K562 (cell line): Measurements from ENCODE around the gene RAD23B. TPM values are rescaled to one million over a fixed set of nuclear protein-coding genes. Genes with fewer than 3 reads are reported as not detected.

Experiments
- ATAC-seq: fragments of 200-7000 bp; cut with Tn5 transposase; 3 replicates; pipeline ENCODE4 v1.9.1; 2020; ENCODE audit warnings: moderate library complexity
- BruUV-seq: library from RNA; stranded (reverse); fragments of 400-500 nt; replicated peaks from 2 replicates; lab custom pipeline; 2021; lab: Mats Ljungman, UMichigan
- CTCF ChIA-PET: fragments of 300-600 bp; formaldehyde crosslinking; extraction: SDS; loops from one replicate; lab custom pipeline; 2021; ENCODE audit warnings: low intra/inter-chr PET ratio; lab: Yijun Ruan, JAX
- POLR2A ChIA-PET: fragments of 300-600, 350-650 bp; sonication (Branson Sonifier 250); formaldehyde crosslinking; extraction: SDS; loops from one replicate; lab custom pipeline; 2021; ENCODE audit warnings: antibody characterized with exemption, inconsistent platforms; lab: Yijun Ruan, JAX
- DNase-seq, 4 experiments: peaks; one replicate each; pipeline versions ENCODE4 v3.0.0 to v3.0.0-alpha.2; 2011 to 2018; ENCODE audit warnings: low spot score in 3 of 4, mixed read lengths in 3 of 4; ENCODE audit errors: extremely low read depth in 1 of 4
- FAIRE-seq: peaks from 2 replicates; lab custom pipeline; 2011; peaks lifted over from hg19 to GRCh38; lab: Jason Lieb, UNC
- H2AFZ ChIP-seq: 2 replicates; pipeline ENCODE4 v1.6.0; 2011; ENCODE audit warnings: low read depth, low read length, control low read depth, inconsistent platforms
- H3K27ac ChIP-seq: fragments of 200-600 bp; 3 replicates; pipeline ENCODE4 v1.8.0; 2011; ENCODE audit warnings: low read depth, mild to moderate bottlenecking, control low read depth, inconsistent platforms, low read length, moderate library complexity, mixed read lengths; ENCODE audit errors: extremely low read depth
- H3K27me3 ChIP-seq, 2 experiments: fragments of 300-600 bp in 1 of 2; 2 replicates in 1 of 2; 3 replicates in 1 of 2; pipeline versions ENCODE4 v1.6.0 to v1.8.0; 2011; ENCODE audit warnings: inconsistent platforms in 2 of 2, low read length in 2 of 2, mild to moderate bottlenecking in 1 of 2, mixed read lengths in 1 of 2, moderate library complexity in 1 of 2; ENCODE audit not compliant: control insufficient read depth in 2 of 2, insufficient read depth in 2 of 2
- H3K36me3 ChIP-seq: fragments of 300-600 bp; 3 replicates; pipeline ENCODE4 v1.8.0; 2011; ENCODE audit warnings: mild to moderate bottlenecking, low read length, inconsistent platforms; ENCODE audit not compliant: control insufficient read depth, insufficient read depth
- H3K4me1 ChIP-seq, 2 experiments: fragments of 200-600 bp in 1 of 2; replicated peaks in 1 of 2; 2 replicates in 1 of 2; 3 replicates in 1 of 2; pipeline versions ENCODE4 v1.5.1 to v1.8.0; 2011; ENCODE audit warnings: inconsistent platforms in 2 of 2, low read length in 2 of 2, mild to moderate bottlenecking in 1 of 2, mixed read lengths in 1 of 2, moderate library complexity in 1 of 2; ENCODE audit not compliant: control insufficient read depth in 2 of 2, insufficient read depth in 2 of 2
- H3K4me2 ChIP-seq: 2 replicates; pipeline ENCODE4 v1.6.1; 2011; ENCODE audit warnings: low read length, control low read depth, inconsistent platforms, mixed read lengths; ENCODE audit not compliant: insufficient read depth
- H3K4me3 ChIP-seq: fragments of 200-600 bp; sonication (generic), shearing (Covaris generic); 2 replicates; pipeline ENCODE4 v1.5.1; 2016; ENCODE audit warnings: control low read depth, inconsistent platforms
- H3K79me2 ChIP-seq: fragments of 200-600 bp; 3 replicates; pipeline ENCODE4 v1.8.0; 2011; ENCODE audit warnings: low read length, inconsistent platforms; ENCODE audit not compliant: control insufficient read depth, insufficient read depth
- H3K9ac ChIP-seq, 2 experiments: 2 replicates each; pipeline versions ENCODE4 v1.6.0 to v1.6.1; 2011; ENCODE audit warnings: low read depth in 2 of 2, low read length in 2 of 2, control low read depth in 1 of 2, inconsistent platforms in 1 of 2, mild to moderate bottlenecking in 1 of 2, mixed read lengths in 1 of 2; ENCODE audit not compliant: insufficient read depth in 1 of 2
- H3K9me1 ChIP-seq: one replicate; pipeline ENCODE4 v1.6.0; 2011; ENCODE audit warnings: inconsistent platforms, mild to moderate bottlenecking, low read length, moderate library complexity; ENCODE audit not compliant: control insufficient read depth, insufficient read depth
- H3K9me3 ChIP-seq: replicated peaks from 2 replicates; pipeline ENCODE4 v1.5.1; 2011; ENCODE audit warnings: low read depth, low read length, inconsistent platforms; ENCODE audit not compliant: control insufficient read depth, insufficient read depth
- H4K20me1 ChIP-seq: replicated peaks from 2 replicates; pipeline ENCODE4 v1.6.1; 2011; ENCODE audit warnings: low read length, inconsistent platforms, mixed read lengths; ENCODE audit not compliant: control insufficient read depth, insufficient read depth
- BCL6 ChIP-seq: fragments of 250-450 bp; sonication (Bioruptor Pico); IDR thresholded peaks from 2 replicates; pipeline ENCODE4 v1.4.0; 2020
- ELF2 ChIP-seq: fragments of 250-450 bp; sonication (Bioruptor Pico); IDR thresholded peaks from 2 replicates; pipeline ENCODE4 v1.5.0; 2021; ENCODE audit warnings: mild to moderate bottlenecking
- FOXK1 ChIP-seq: sonication (generic); formaldehyde crosslinking; IDR thresholded peaks from 2 replicates; pipeline ENCODE4 v1.8.0; 2022; ENCODE audit warnings: missing genetic modification reagents, mild to moderate bottlenecking, borderline replicate concordance
- HMBOX1 ChIP-seq: sonication (generic); IDR thresholded peaks from 2 replicates; pipeline ENCODE4 v1.6.1; 2016
- IRF1 ChIP-seq: sonication (generic); formaldehyde crosslinking; IDR thresholded peaks from 2 replicates; pipeline ENCODE4 v1.8.0; 2022; ENCODE audit warnings: missing genetic modification reagents, mild to moderate bottlenecking, borderline replicate concordance
- IRF9 ChIP-seq: fragments of 450-650 bp; IDR thresholded peaks from 2 replicates; pipeline ENCODE4 v1.6.1; 2016; ENCODE audit warnings: missing biosample characterization, missing genetic modification characterization
- KDM5B ChIP-seq: fragments of 200-600 bp; sonication (generic); IDR thresholded peaks from 2 replicates; pipeline ENCODE4 v1.6.1; 2012; ENCODE audit warnings: low read depth, mild to moderate bottlenecking, moderate library complexity, low read length, control low read depth, inconsistent platforms; ENCODE audit not compliant: insufficient replicate concordance
- MYC ChIP-seq, 2 experiments: fragments of 250-450 bp in 1 of 2; sonication (Bioruptor Pico) in 1 of 2; IDR thresholded peaks; 2 replicates each; pipeline versions ENCODE4 v1.5.1 to v1.6.1; 2012 to 2021; ENCODE audit warnings: low read depth in 2 of 2, borderline replicate concordance in 1 of 2, improper control_type of control experiment in 1 of 2, low read length in 1 of 2, mild to moderate bottlenecking in 1 of 2, moderate library complexity in 1 of 2
- PCBP1 ChIP-seq: fragments of 200-400 bp; formaldehyde crosslinking; IDR thresholded peaks from 2 replicates; pipeline ENCODE4 v1.6.1; 2018; ENCODE audit warnings: mild to moderate bottlenecking, low read depth, low read length; ENCODE audit not compliant: poor library complexity, severe bottlenecking
- PKNOX1 ChIP-seq: fragments of 450-650 bp; IDR thresholded peaks from 2 replicates; pipeline ENCODE4 v1.6.1; 2016
- POLR2AphosphoS2 ChIP-seq: IDR thresholded peaks from 2 replicates; pipeline ENCODE4 v1.6.1; 2012; ENCODE audit warnings: low read length, improper control_type of control experiment
- SMAD1 ChIP-seq: fragments of 150-350 bp; IDR thresholded peaks from 2 replicates; pipeline ENCODE4 v1.6.1; 2014; ENCODE audit warnings: low read length, low read depth; ENCODE audit not compliant: partially characterized antibody
- SMARCA4 ChIP-seq: fragments of 450-650 bp; IDR thresholded peaks from 2 replicates; pipeline ENCODE4 v1.6.1; 2016
- ZBTB26 ChIP-seq: fragments of 450-650 bp; formaldehyde crosslinking; IDR thresholded peaks from 2 replicates; pipeline ENCODE4 v1.4.0; 2022; ENCODE audit warnings: missing genetic modification characterization
- ZC3H8 ChIP-seq: fragments of 450-650 bp; IDR thresholded peaks from 2 replicates; pipeline ENCODE4 v1.6.1; 2017
- ZNF282 ChIP-seq: sonication (generic); formaldehyde crosslinking; IDR thresholded peaks from 2 replicates; pipeline ENCODE4 v1.8.1; 2023; ENCODE audit warnings: missing genetic modification reagents
- ZSCAN32 ChIP-seq: fragments of 450-650 bp; formaldehyde crosslinking; IDR thresholded peaks from 2 replicates; pipeline ENCODE4 v1.4.0; 2020; ENCODE audit warnings: mild to moderate bottlenecking, moderate library complexity
- WGBS: fragments of 100-300 bp; shearing (Covaris generic); methylation state at CpG from one replicate; pipeline ENCODE4 v1.1.6; 2016; ENCODE audit warnings: low coverage, mixed read lengths; ENCODE audit not compliant: insufficient coverage; ENCODE audit errors: missing lambda C conversion rate; 5-methylcytosine and 5-hydroxymethylcytosine counted together
- in situ Hi-C: fragments of 300-500 bp; cut with MboI; formaldehyde crosslinking; loops from 4 replicates; pipeline ENCODE4 v1.15.0; 2018; ENCODE audit warnings: inconsistent platforms, mixed read lengths
- intact Hi-C: fragments of 100-400 bp; cut with micrococcal nuclease; formaldehyde crosslinking; loops from 2 replicates; pipeline ENCODE4 v1.14.2; 2022
- polyA plus RNA-seq, 8 experiments: library from polyadenylated mRNA; depleted of rRNA in 4 of 8; stranded (reverse) in 5 of 8; unstranded in 3 of 8; fragments of >200 nt; fragmentation: Nextera tagmentation in 2 of 8; fragmentation: Illumina TruSeq in 1 of 8; extraction: Ambion mirVana in 2 of 8; extraction: Trizol in 1 of 8; gene quantifications; 2 replicates each; pipeline versions ENCODE4 v1.2.1 to v1.2.3, GENCODE V29; 2011 to 2014; ENCODE audit warnings: inconsistent platforms in 1 of 8, missing spikeins in 1 of 8
- total RNA-seq, 7 experiments: library from RNA; depleted of rRNA in 6 of 7; stranded (reverse); fragments of >200 nt in 6 of 7; fragmentation: Illumina TruSeq in 2 of 7; extraction: Trizol in 2 of 7; gene quantifications; 2 replicates each; pipeline versions ENCODE4 v1.2.1 to v1.2.3, GENCODE V29; 2011 to 2021; ENCODE audit warnings: low replicate concordance in 1 of 7

The RAD23B gene
- total and polyA plus RNA-seq, 9 of the 15 experiments (the other 6 are each of a cell fraction or from before 2014, with no cell fraction given) = 14.5 to 184 (median 114) TPM

GRCh38 chr9:107340920-107341632 lies 58.0 kb downstream of the RAD23B start:
- peaks cover 26% of the 10 kb centered on the region for H3K36me3 ChIP-seq
- WGBS = 36% methylated on average over 15 of the region's 18 CpGs
- intact Hi-C loops (loop anchor here (1.0 to 10.0 kb wide), 2 partner anchors 102 to 206 kb away; no protein-coding TSS in a partner anchor), in situ Hi-C loops (no loop called here)
- FAIRE-seq = peak; percentile 91
- ChIA-PET CTCF (interaction anchor here (1.1 kb wide), 1 partner anchor 102 kb away, joined by 8 read pairs; no protein-coding TSS in a partner anchor), POLR2A (interaction anchor here (0.6 to 1.2 kb wide), 2 partner anchors 56 to 155 kb away, joined by 3 to 4 read pairs; no protein-coding TSS in a partner anchor)
- H3K4me2 ChIP-seq = no peak overlapping the region
- peak; percentile 74 to 82 (median 80) for DNase-seq
- no peak overlapping the region for H3K27ac ChIP-seq
- H4K20me1 ChIP-seq = no peaks in the 10 kb centered on the region; the same call in 1 of the 2 replicates
- H3K9ac ChIP-seq = no peak overlapping the region
- BruUV-seq = no TSS peak
- H3K79me2 ChIP-seq = no peaks in the 10 kb centered on the region
- no peaks in the 10 kb centered on the region for H3K9me3 ChIP-seq
- ATAC-seq = peak; percentile 90
- no peak overlapping the region for H2AFZ ChIP-seq
- H3K27me3 ChIP-seq = no peaks in the 10 kb centered on the region
- no peaks in the 10 kb centered on the region; a peak in 1 of 5 replicates for H3K4me1 ChIP-seq
- H3K9me1 ChIP-seq = no peaks in the 10 kb centered on the region
- H3K4me3 ChIP-seq = no peak overlapping the region
- TF ChIP-seq SMAD1 (no peak), ZNF282 (CRISPR knock-in tag) (no peak), KDM5B (no peak), PKNOX1 (no peak), HMBOX1 (no peak), ELF2 (CRISPR knock-in tag) (no peak), IRF1 (CRISPR knock-in tag) (no peak), BCL6 (no peak), ZC3H8 (no peak), MYC (IDR thresholded peaks at IDR 0.05; ENCODE audit: low read depth, low read length) (peak; percentile 63), MYC (CRISPR knock-in tag; IDR thresholded peaks at IDR 0.05; ENCODE audit: borderline replicate concordance, low read depth) (no peak), SMARCA4 (peak; percentile 23; the same call in 1 of the 2 replicates), FOXK1 (CRISPR knock-in tag) (no peak), IRF9 (no peak), PCBP1 (no peak), POLR2AphosphoS2 (peak; percentile 80), ZSCAN32 (CRISPR knock-in tag) (no peak), ZBTB26 (no peak)
